ENCODE data around the gene PLEKHA5. TPM values are rescaled to one million over a fixed set of nuclear protein-coding genes. Genes with fewer than 3 reads are reported as not detected.

PLEKHA5 gene
- total RNA-seq, 6 experiments from 2014 or later = 15.7 to 22.6 (median 18.6) TPM

GRCh38 chr12:19119440-19119839 is 10.1 kb upstream of the PLEKHA5 start:
- Mint-ChIP-seq H3K36me3 (ENCODE audit: low read depth) (no peaks in the 10 kb centered on the region), H3K4me3 (no peak overlapping the region), H3K9me3 (no peaks in the 10 kb centered on the region), H3K4me1 (ENCODE audit: low read depth) (peaks cover 23% of the 10 kb centered on the region), H3K27ac (no peak overlapping the region), H3K27me3 (ENCODE audit: insufficient read depth) (no peaks in the 10 kb centered on the region)
- no peak for TF ChIP-seq CTCF (IDR thresholded peaks at IDR 0.05)
- DNase-seq = no peak

- Mint-ChIP-seq H3K27me3 (ENCODE audit: insufficient read depth) (no peaks in the 10 kb centered on the region), H3K9me3 (no peaks in the 10 kb centered on the region), H3K4me3 (no peak overlapping the region), H3K36me3 (ENCODE audit: low read depth) (peaks cover 5% of the 10 kb centered on the region), H3K27ac (peak overlapping the region; percentile 16), H3K4me1 (ENCODE audit: low read depth) (peaks cover 34% of the 10 kb centered on the region)
- no peak for TF ChIP-seq CTCF (IDR thresholded peaks at IDR 0.05)
- peak; percentile 28 for DNase-seq
Measured at GRCh38 chr12:19120795-19121194, 8.7 kb upstream of the PLEKHA5 start.

GRCh38 chr12:19121449-19122018 is 8.0 kb upstream of the PLEKHA5 start:
- peak; percentile 18 for DNase-seq
- Mint-ChIP-seq H3K4me3 (no peak overlapping the region), H3K27me3 (ENCODE audit: insufficient read depth) (no peaks in the 10 kb centered on the region), H3K27ac (no peak overlapping the region), H3K36me3 (ENCODE audit: low read depth) (peaks cover 5% of the 10 kb centered on the region), H3K9me3 (no peaks in the 10 kb centered on the region), H3K4me1 (ENCODE audit: low read depth) (peaks cover 35% of the 10 kb centered on the region)
- no peak for TF ChIP-seq CTCF (IDR thresholded peaks at IDR 0.05)

- peak; percentile 58 for DNase-seq
- Mint-ChIP-seq H3K4me1 (ENCODE audit: low read depth) (peaks cover 32% of the 10 kb centered on the region), H3K9me3 (peaks cover 18% of the 10 kb centered on the region), H3K36me3 (ENCODE audit: low read depth) (peaks cover 21% of the 10 kb centered on the region), H3K27ac (peak overlapping the region; percentile 14; the same call in 1 of the 2 replicates), H3K4me3 (peak overlapping the region; percentile 31; the same call in 1 of the 2 replicates), H3K27me3 (ENCODE audit: insufficient read depth) (no peaks in the 10 kb centered on the region)
- TF ChIP-seq CTCF (IDR thresholded peaks at IDR 0.05) = no peak
Measured at GRCh38 chr12:19125325-19125724, 4.2 kb upstream of the PLEKHA5 start.

- DNase-seq = no peak
- H3K4me1 Mint-ChIP-seq (ENCODE audit: low read depth) = peaks cover 29% of the 10 kb centered on the region
- H3K9me3 Mint-ChIP-seq = peaks cover 18% of the 10 kb centered on the region
- peaks cover 22% of the 10 kb centered on the region for H3K36me3 Mint-ChIP-seq (ENCODE audit: low read depth)
- H3K27ac Mint-ChIP-seq = no peak overlapping the region
- no peaks in the 10 kb centered on the region for H3K27me3 Mint-ChIP-seq (ENCODE audit: insufficient read depth)
- TF ChIP-seq CTCF (IDR thresholded peaks at IDR 0.05) = no peak
- no peak overlapping the region for H3K4me3 Mint-ChIP-seq
Measured at GRCh38 chr12:19127270-19127669, 2.3 kb upstream of the PLEKHA5 start.

Data from HFFc6 (cell line).